Measurements from ENCODE around the gene HECTD4.

GRCh38 chr12:112239020-112239419 is 143.2 kb downstream of the HECTD4 start:
- no peak for TF ChIP-seq POLR2A (IDR thresholded peaks at IDR 0.05; ENCODE audit: low read length)
- TF ChIP-seq GATA1 (IDR thresholded peaks at IDR 0.05; ENCODE audit: low read depth, low read length) = no peak

Data from erythroblast (primary cell).